ENCODE measurements around the gene MIOS. TPM values are rescaled to one million over a fixed set of nuclear protein-coding genes. Genes with fewer than 3 reads are reported as not detected.

The MIOS gene
- total RNA-seq, 1 experiment from 2014 or later, result 18.6 TPM

DNA sequence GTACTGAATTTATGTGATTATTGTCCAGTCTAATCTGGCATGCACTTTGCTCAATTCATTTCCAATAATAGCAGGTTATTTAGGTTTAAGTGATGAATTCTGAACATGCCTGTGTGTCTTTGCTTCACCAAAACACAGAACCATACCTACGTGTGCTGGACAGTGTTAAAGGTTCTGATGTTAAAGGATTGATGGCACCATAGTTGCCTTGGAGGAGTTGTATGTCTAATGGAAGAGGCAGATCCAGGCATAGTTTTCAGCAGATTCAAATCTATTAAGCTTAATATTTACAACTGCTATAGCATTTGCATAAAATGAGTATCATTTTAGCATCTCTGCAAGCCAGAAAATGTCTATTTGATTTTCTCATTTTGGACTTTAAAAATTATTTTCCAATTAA lies 45.8 kb downstream of the MIOS start:
- no peak for ATAC-seq
- H3K27ac ChIP-seq (ENCODE audit: low read length), result no peak overlapping the region
- TF ChIP-seq EZH2 (IDR thresholded peaks at IDR 0.05; ENCODE audit: low read length, unreplicated experiment) (no peak), EZH2phosphoT487 (IDR thresholded peaks at IDR 0.05; ENCODE audit: borderline replicate concordance, low read length) (no peak)
- TF ChIP-seq, protein P1, sequence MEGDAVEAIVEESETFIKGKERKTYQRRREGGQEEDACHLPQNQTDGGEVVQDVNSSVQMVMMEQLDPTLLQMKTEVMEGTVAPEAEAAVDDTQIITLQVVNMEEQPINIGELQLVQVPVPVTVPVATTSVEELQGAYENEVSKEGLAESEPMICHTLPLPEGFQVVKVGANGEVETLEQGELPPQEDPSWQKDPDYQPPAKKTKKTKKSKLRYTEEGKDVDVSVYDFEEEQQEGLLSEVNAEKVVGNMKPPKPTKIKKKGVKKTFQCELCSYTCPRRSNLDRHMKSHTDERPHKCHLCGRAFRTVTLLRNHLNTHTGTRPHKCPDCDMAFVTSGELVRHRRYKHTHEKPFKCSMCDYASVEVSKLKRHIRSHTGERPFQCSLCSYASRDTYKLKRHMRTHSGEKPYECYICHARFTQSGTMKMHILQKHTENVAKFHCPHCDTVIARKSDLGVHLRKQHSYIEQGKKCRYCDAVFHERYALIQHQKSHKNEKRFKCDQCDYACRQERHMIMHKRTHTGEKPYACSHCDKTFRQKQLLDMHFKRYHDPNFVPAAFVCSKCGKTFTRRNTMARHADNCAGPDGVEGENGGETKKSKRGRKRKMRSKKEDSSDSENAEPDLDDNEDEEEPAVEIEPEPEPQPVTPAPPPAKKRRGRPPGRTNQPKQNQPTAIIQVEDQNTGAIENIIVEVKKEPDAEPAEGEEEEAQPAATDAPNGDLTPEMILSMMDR (conservative IDR thresholded peaks at IDR 0.05; ENCODE audit: low read depth, low read length), result no peak
- POLR2A ChIA-PET (ENCODE audit: unreplicated experiment), result no interaction called here
- intact Hi-C loops (cut with micrococcal nuclease), result no loop called here
- DNase-seq, result no peak
- no peaks in the 10 kb centered on the region for H3K9me2 ChIP-seq (replicated peaks; ENCODE audit: low read length)
- H3K4me2 ChIP-seq (ENCODE audit: low read length), result no peak overlapping the region
- H3F3A ChIP-seq (ENCODE audit: low read length, unreplicated experiment), result no peaks in the 10 kb centered on the region
- no peak overlapping the region for H2AFZ ChIP-seq (ENCODE audit: low read length)
- no peak overlapping the region for H3K4me3 ChIP-seq (ENCODE audit: low read length)
- H3K79me2 ChIP-seq (ENCODE audit: low read length), result no peaks in the 10 kb centered on the region
- BruUV-seq (replicated peaks), result no TSS peak
- CTCF ChIA-PET, result no interaction called here
- no peaks in the 10 kb centered on the region for H3K4me1 ChIP-seq (ENCODE audit: insufficient read depth, low read length)
- H4K20me1 ChIP-seq (ENCODE audit: low read length), result no peaks in the 10 kb centered on the region
- H3K27me3 ChIP-seq (ENCODE audit: low read length), result no peaks in the 10 kb centered on the region
- no peaks in the 10 kb centered on the region for H3K9me3 ChIP-seq (ENCODE audit: low read length)
- H3K36me3 ChIP-seq (ENCODE audit: low read depth, low read length), result no peaks in the 10 kb centered on the region
- no peak overlapping the region for H3K9ac ChIP-seq (ENCODE audit: low read length)

DNA sequence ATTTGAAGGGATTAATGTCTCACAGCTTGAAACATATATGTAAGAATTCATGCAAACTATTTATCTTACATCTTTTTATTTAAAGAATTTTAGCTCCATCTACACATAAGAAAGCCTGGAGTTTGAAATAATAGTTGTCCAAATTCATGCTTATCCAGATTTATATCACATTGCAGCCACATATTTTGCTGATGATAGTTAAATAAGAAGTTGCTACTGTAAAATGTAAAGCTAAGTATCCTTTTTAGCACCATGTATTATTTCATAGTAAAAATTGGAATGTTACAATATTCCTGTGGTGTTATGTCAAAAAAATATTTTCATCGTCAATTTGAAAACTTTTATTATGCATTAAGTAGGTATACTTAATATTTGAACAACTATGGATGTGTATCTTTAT lies 46.5 kb downstream of the MIOS start:
- CTCF ChIA-PET, result no interaction called here
- DNase-seq (no peak), ATAC-seq (no peak)
- no peak overlapping the region for H3K27ac ChIP-seq (ENCODE audit: low read length)
- no peaks in the 10 kb centered on the region for H3K9me3 ChIP-seq (ENCODE audit: low read length)
- no peak overlapping the region for H3K4me2 ChIP-seq (ENCODE audit: low read length)
- no peaks in the 10 kb centered on the region for H3K27me3 ChIP-seq (ENCODE audit: low read length)
- no peak overlapping the region for H3K4me3 ChIP-seq (ENCODE audit: low read length)
- BruUV-seq (replicated peaks), result no TSS peak
- no peaks in the 10 kb centered on the region for H3K9me2 ChIP-seq (replicated peaks; ENCODE audit: low read length)
- H3K36me3 ChIP-seq (ENCODE audit: low read depth, low read length), result no peaks in the 10 kb centered on the region
- no peaks in the 10 kb centered on the region for H4K20me1 ChIP-seq (ENCODE audit: low read length)
- intact Hi-C loops (cut with micrococcal nuclease), result no loop called here
- TF ChIP-seq, protein P1 (conservative IDR thresholded peaks at IDR 0.05; ENCODE audit: low read depth, low read length), result no peak
- TF ChIP-seq EZH2phosphoT487 (IDR thresholded peaks at IDR 0.05; ENCODE audit: borderline replicate concordance, low read length) (no peak), EZH2 (IDR thresholded peaks at IDR 0.05; ENCODE audit: low read length, unreplicated experiment) (no peak)
- no peaks in the 10 kb centered on the region for H3K79me2 ChIP-seq (ENCODE audit: low read length)
- H3F3A ChIP-seq (ENCODE audit: low read length, unreplicated experiment), result no peaks in the 10 kb centered on the region
- no peak overlapping the region for H2AFZ ChIP-seq (ENCODE audit: low read length)
- POLR2A ChIA-PET (ENCODE audit: unreplicated experiment), result interaction anchor here (0.7 kb wide), 1 partner anchor 19 kb away, joined by 3 read pairs; no protein-coding TSS in a partner anchor
- H3K4me1 ChIP-seq (ENCODE audit: insufficient read depth, low read length), result no peaks in the 10 kb centered on the region
- no peak overlapping the region for H3K9ac ChIP-seq (ENCODE audit: low read length)

DNA sequence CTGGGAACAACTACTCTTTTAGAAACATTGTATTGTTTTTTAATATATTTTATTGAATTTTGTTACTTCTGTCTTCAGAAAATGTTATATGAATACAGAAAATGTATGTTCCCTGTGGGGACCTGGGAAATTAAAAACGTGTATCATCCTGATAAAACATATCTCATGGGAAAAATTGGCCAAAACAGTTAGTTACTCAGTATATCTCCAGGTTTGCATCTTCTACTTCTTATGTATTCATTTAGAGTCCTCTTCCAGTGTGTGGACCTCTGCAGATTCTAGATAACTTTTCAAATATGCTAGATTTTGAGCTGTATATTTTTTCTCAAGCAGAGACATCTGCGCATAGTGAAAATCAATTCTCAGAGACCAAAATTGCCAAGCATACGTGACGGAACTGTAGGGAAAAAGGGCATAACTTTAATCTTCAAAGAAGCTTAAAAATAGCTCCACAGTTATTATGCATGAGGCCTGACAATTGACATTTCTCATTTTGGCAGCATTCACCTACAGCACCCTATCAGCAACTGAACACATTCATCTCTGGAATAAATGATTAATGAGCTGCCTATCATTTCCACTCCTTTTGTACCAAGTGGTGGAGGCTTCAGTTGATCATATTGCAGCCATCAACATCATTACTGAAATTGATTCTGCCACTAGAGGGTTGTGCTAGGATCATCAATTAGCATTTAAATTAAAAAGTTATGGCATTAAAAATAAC lies 47.5 kb downstream of the MIOS start:
- H3K36me3 ChIP-seq (ENCODE audit: low read depth, low read length), result no peaks in the 10 kb centered on the region
- H4K20me1 ChIP-seq (ENCODE audit: low read length), result no peaks in the 10 kb centered on the region
- no peak overlapping the region for H2AFZ ChIP-seq (ENCODE audit: low read length)
- no peaks in the 10 kb centered on the region for H3K9me3 ChIP-seq (ENCODE audit: low read length)
- ChIA-PET CTCF (no interaction called here), POLR2A (ENCODE audit: unreplicated experiment) (no interaction called here)
- H3K79me2 ChIP-seq (ENCODE audit: low read length), result no peaks in the 10 kb centered on the region
- no peak overlapping the region for H3K27ac ChIP-seq (ENCODE audit: low read length)
- H3K4me1 ChIP-seq (ENCODE audit: insufficient read depth, low read length), result no peaks in the 10 kb centered on the region
- H3K4me2 ChIP-seq (ENCODE audit: low read length), result no peak overlapping the region
- TF ChIP-seq EZH2phosphoT487 (IDR thresholded peaks at IDR 0.05; ENCODE audit: borderline replicate concordance, low read length) (no peak), EZH2 (IDR thresholded peaks at IDR 0.05; ENCODE audit: low read length, unreplicated experiment) (no peak)
- TF ChIP-seq, protein P1 (conservative IDR thresholded peaks at IDR 0.05; ENCODE audit: low read depth, low read length), result no peak
- H3K4me3 ChIP-seq (ENCODE audit: low read length), result no peak overlapping the region
- ATAC-seq (no peak), DNase-seq (no peak)
- no peak overlapping the region for H3K9ac ChIP-seq (ENCODE audit: low read length)
- intact Hi-C loops (cut with micrococcal nuclease), result no loop called here
- no peaks in the 10 kb centered on the region for H3K9me2 ChIP-seq (replicated peaks; ENCODE audit: low read length)
- no TSS peak for BruUV-seq (replicated peaks)
- no peaks in the 10 kb centered on the region for H3F3A ChIP-seq (ENCODE audit: low read length, unreplicated experiment)
- H3K27me3 ChIP-seq (ENCODE audit: low read length), result no peaks in the 10 kb centered on the region
